ENCODE results near the gene RHNO1.

RHNO1 gene

GRCh38 chr12:2891240-2892053 lies 14.4 kb downstream of the RHNO1 start:
- no peak for DNase-seq (ENCODE audit: low read depth)
- peak overlapping the region; percentile 81 for H3K4me3 ChIP-seq (ENCODE audit: low read depth, low read length)
- TF ChIP-seq CTCF (IDR thresholded peaks at IDR 0.05; ENCODE audit: low read depth, low read length, missing control alignments): no peak

GRCh38 chr12:2892246-2892645 lies 15.2 kb downstream of the RHNO1 start:
- TF ChIP-seq CTCF (IDR thresholded peaks at IDR 0.05; ENCODE audit: low read depth, low read length, missing control alignments): no peak
- H3K4me3 ChIP-seq (ENCODE audit: low read depth, low read length): no peak overlapping the region
- DNase-seq (ENCODE audit: low read depth): no peak

- DNase-seq (ENCODE audit: low read depth): no peak
Measured at GRCh38 chr12:2893007-2893406, 16.0 kb downstream of the RHNO1 start.

GRCh38 chr12:2895051-2895451 lies 18.0 kb downstream of the RHNO1 start:
- DNase-seq (ENCODE audit: low read depth): no peak
- TF ChIP-seq CTCF (IDR thresholded peaks at IDR 0.05; ENCODE audit: low read depth, low read length, missing control alignments): no peak
- no peak overlapping the region for H3K4me3 ChIP-seq (ENCODE audit: low read depth, low read length)

More at GRCh38 chr12:2893007-2893406, 16.0 kb downstream of the RHNO1 start:
- H3K4me3 ChIP-seq (ENCODE audit: low read depth, low read length): no peak overlapping the region
- TF ChIP-seq CTCF (IDR thresholded peaks at IDR 0.05; ENCODE audit: low read depth, low read length, missing control alignments): no peak

GRCh38 chr12:2895511-2895910 lies 18.5 kb downstream of the RHNO1 start:
- no peak for DNase-seq (ENCODE audit: low read depth)
- no peak for TF ChIP-seq CTCF (IDR thresholded peaks at IDR 0.05; ENCODE audit: low read depth, low read length, missing control alignments)
- no peak overlapping the region for H3K4me3 ChIP-seq (ENCODE audit: low read depth, low read length)

GRCh38 chr12:2897418-2897817 lies 20.4 kb downstream of the RHNO1 start:
- no peak for TF ChIP-seq CTCF (IDR thresholded peaks at IDR 0.05; ENCODE audit: low read depth, low read length, missing control alignments)
- no peak for DNase-seq (ENCODE audit: low read depth)
- no peak overlapping the region for H3K4me3 ChIP-seq (ENCODE audit: low read depth, low read length)

GRCh38 chr12:2900642-2901041 lies 23.6 kb downstream of the RHNO1 start:
- DNase-seq (ENCODE audit: low read depth): no peak
- no peak for TF ChIP-seq CTCF (IDR thresholded peaks at IDR 0.05; ENCODE audit: low read depth, low read length, missing control alignments)
- no peak overlapping the region for H3K4me3 ChIP-seq (ENCODE audit: low read depth, low read length)
